Tibial nerve (tissue), 4 donors: Measurements from ENCODE around the gene EYA3. TPM values are rescaled to one million over a fixed set of nuclear protein-coding genes. Genes with fewer than 3 reads are reported as not detected.

Experiments used
- DNase-seq, 2 donors: peaks; one replicate each; pipeline ENCODE4 v3.0.0-alpha.2; 2019; ENCODE audit warnings: low spot score in 2 of 2
- H3K27ac ChIP-seq, 4 donors: fragments of 200-600 bp; sonication (generic) in 3 of 4; one replicate each; pipeline ENCODE4 v1.5.1; 2017 to 2019; ENCODE audit warnings: mild to moderate bottlenecking in 1 of 4
- H3K27me3 ChIP-seq, 2 donors: fragments of 200-600 bp; sonication (generic) in 1 of 2; one replicate each; pipeline versions ENCODE4 v1.5.1 to v1.6.0; 2017 to 2019
- H3K36me3 ChIP-seq, 3 donors: fragments of 200-600 bp; sonication (generic); one replicate each; pipeline ENCODE4 v1.5.1; 2018 to 2019
- H3K4me1 ChIP-seq, 4 donors: fragments of 200-600 bp; sonication (generic) in 3 of 4; one replicate each; pipeline ENCODE4 v1.5.1; 2017 to 2019
- H3K4me3 ChIP-seq, 4 donors: fragments of 200-600 bp; sonication (generic) in 3 of 4; one replicate each; pipeline ENCODE4 v1.5.1; 2017 to 2019; ENCODE audit warnings: mild to moderate bottlenecking in 1 of 4, moderate library complexity in 1 of 4
- H3K9me3 ChIP-seq, 4 donors: fragments of 200-600 bp; sonication (generic) in 3 of 4; one replicate each; pipeline ENCODE4 v1.5.1; 2017 to 2019
- CTCF ChIP-seq, 5 experiments: fragments of 200-600 bp in 3 of 5; fragments of 450-650 bp in 2 of 5; sonication (generic) in 3 of 5; IDR thresholded peaks; one replicate each; pipeline ENCODE4 v1.5.1; 2016 to 2019; ENCODE audit warnings: antibody characterized with exemption in 5 of 5, mild to moderate bottlenecking in 3 of 5, moderate library complexity in 2 of 5
- EP300 ChIP-seq, 2 donors: sonication (generic); formaldehyde crosslinking; IDR thresholded peaks; one replicate each; pipeline ENCODE4 v1.6.1; 2017; ENCODE audit warnings: antibody characterized with exemption in 2 of 2, mild to moderate bottlenecking in 1 of 2
- POLR2A ChIP-seq, 2 donors: fragments of 450-650 bp; IDR thresholded peaks; one replicate each; pipeline ENCODE4 v1.6.1; 2017; ENCODE audit warnings: antibody characterized with exemption in 2 of 2, mild to moderate bottlenecking in 2 of 2, moderate library complexity in 2 of 2
- WGBS, 2 donors: methylation state at CpG; one replicate each; pipeline ENCODE4 v1.1.5; 2018; 5-methylcytosine and 5-hydroxymethylcytosine counted together
- total RNA-seq, 4 donors: library from RNA; depleted of rRNA; stranded (reverse); fragments of >200 nt; gene quantifications; one replicate each; pipeline ENCODE4 v1.1.0, GENCODE V29; 2016

Gene EYA3
- total RNA-seq, 4 donors from 2014 or later, result 9.2 to 17.6 (median 14.6) TPM

DNA sequence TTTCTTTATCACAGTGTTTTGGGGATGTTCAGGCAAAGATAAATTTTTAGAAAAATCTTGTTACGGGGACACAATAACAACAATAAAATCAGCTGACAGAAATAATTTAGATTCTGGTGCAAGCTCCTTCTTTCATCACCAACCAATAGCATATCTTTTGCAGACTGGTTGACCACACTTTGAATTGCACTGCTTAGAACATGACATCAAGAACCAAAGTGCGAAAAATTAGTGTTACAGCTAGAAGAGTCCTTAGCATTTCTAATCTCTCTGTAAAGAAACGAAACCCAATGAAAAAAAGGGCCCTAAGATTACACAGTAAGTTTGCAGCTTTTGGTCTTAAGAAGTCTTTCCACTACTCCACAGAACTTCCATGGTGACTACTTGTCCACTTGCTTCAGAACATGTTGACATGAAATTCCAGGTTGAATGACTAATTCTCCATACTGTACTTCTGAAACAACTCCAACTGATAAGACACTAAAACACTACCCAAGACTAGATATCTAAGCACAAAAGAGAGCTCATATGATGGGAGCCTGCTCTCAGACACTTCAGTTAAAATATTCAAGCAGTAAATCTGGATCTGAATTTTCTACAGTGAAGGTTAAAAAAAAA, 97.4 kb downstream of the EYA3 start:
- no peak for TF ChIP-seq POLR2A (IDR thresholded peaks at IDR 0.05)
- TF ChIP-seq CTCF (IDR thresholded peaks at IDR 0.05), result no peak
- TF ChIP-seq EP300 (IDR thresholded peaks at IDR 0.05), result no peak
- peaks cover 2 to 94% (median 13%) of the 10 kb centered on the region in 3 donors for H3K36me3 ChIP-seq
- no peak for DNase-seq
- H3K27me3 ChIP-seq, result no peaks in the 10 kb centered on the region
- H3K9me3 ChIP-seq, result no peaks in the 10 kb centered on the region
- no peak overlapping the region for H3K4me3 ChIP-seq
- WGBS, 2 donors, result 98 to 99% methylated on average over 3 of the region's 3 CpGs
- H3K27ac ChIP-seq, result no peak overlapping the region
- no peaks in the 10 kb centered on the region for H3K4me1 ChIP-seq

DNA sequence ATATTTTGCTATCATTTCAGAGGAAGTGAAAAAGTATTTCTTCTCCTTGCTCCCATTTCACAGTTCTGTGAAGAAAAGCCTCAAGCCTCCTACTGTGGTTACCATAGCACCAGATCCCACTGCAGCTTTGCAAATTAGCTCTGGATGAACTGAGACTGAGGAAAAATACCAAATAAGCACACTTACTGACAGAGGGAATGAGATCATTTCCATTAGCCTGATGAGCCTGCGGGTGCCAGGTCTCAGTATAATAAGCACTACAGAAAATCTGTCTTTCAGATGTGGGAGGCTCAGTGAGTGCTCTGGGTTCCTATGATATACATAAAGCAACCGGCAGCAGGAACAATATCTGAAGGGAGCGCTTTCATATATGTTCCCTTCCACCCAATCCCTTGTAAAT, 107.3 kb downstream of the EYA3 start:
- no peaks in the 10 kb centered on the region for H3K9me3 ChIP-seq
- H3K36me3 ChIP-seq, result peaks cover 0 to 39% (median 3%) of the 10 kb centered on the region in 3 donors
- no peak for TF ChIP-seq POLR2A (IDR thresholded peaks at IDR 0.05)
- no peak for TF ChIP-seq EP300 (IDR thresholded peaks at IDR 0.05)
- TF ChIP-seq CTCF (IDR thresholded peaks at IDR 0.05), result no peak
- H3K27me3 ChIP-seq, result no peaks in the 10 kb centered on the region
- peaks cover 0 to 5% (median 2%) of the 10 kb centered on the region in 4 donors for H3K4me1 ChIP-seq
- no peak overlapping the region for H3K4me3 ChIP-seq
- WGBS, 2 donors, result 76 to 79% methylated on average over 3 of the region's 3 CpGs
- no peak overlapping the region for H3K27ac ChIP-seq
- DNase-seq, result no peak

- DNase-seq, result no peak
- H3K27me3 ChIP-seq, result no peaks in the 10 kb centered on the region
- H3K27ac ChIP-seq, result no peak overlapping the region
- H3K4me3 ChIP-seq, result no peak overlapping the region
- H3K9me3 ChIP-seq, result no peaks in the 10 kb centered on the region
- TF ChIP-seq CTCF (IDR thresholded peaks at IDR 0.05) (no peak), EP300 (IDR thresholded peaks at IDR 0.05) (no peak), POLR2A (IDR thresholded peaks at IDR 0.05) (no peak)
- H3K36me3 ChIP-seq, result peaks cover 0 to 39% (median 3%) of the 10 kb centered on the region in 3 donors
- peaks cover 0 to 5% (median 2%) of the 10 kb centered on the region in 4 donors for H3K4me1 ChIP-seq
- 78 to 85% methylated on average over 1 of the region's 1 CpG for WGBS, 2 donors
These were observed 108.1 kb downstream of the EYA3 start for GRCh38 chr1:27980216-27980845.

DNA sequence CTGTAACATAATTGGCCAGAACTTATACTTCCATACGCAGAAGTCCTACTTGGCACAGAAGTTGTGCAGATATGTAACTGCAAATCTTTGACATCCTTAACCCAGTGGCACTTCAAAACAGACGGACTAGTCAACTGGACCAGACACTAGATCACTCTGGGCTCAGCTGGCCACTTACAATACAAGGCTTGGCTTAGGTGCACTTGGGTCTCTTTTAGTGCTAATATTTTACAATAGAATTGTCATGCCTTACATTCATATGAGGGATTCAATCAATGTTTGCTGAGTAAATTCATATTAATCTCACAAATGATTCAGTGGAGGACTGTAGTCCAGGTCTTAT, 108.6 kb downstream of the EYA3 start:
- WGBS, 2 donors, result 28 to 31% methylated on average over 2 of the region's 2 CpGs
- Histone ChIP-seq H3K27ac (no peak overlapping the region), H3K27me3 (no peaks in the 10 kb centered on the region), H3K4me3 (no peak overlapping the region), H3K4me1 (peaks cover 0 to 5% (median 2%) of the 10 kb centered on the region in 4 donors), H3K9me3 (no peaks in the 10 kb centered on the region), H3K36me3 (peaks cover 0 to 38% (median 3%) of the 10 kb centered on the region in 3 donors)
- DNase-seq, result no peak
- TF ChIP-seq CTCF (IDR thresholded peaks at IDR 0.05) (peak in 1 of 5 experiments; percentile 8), POLR2A (IDR thresholded peaks at IDR 0.05) (no peak)

DNA sequence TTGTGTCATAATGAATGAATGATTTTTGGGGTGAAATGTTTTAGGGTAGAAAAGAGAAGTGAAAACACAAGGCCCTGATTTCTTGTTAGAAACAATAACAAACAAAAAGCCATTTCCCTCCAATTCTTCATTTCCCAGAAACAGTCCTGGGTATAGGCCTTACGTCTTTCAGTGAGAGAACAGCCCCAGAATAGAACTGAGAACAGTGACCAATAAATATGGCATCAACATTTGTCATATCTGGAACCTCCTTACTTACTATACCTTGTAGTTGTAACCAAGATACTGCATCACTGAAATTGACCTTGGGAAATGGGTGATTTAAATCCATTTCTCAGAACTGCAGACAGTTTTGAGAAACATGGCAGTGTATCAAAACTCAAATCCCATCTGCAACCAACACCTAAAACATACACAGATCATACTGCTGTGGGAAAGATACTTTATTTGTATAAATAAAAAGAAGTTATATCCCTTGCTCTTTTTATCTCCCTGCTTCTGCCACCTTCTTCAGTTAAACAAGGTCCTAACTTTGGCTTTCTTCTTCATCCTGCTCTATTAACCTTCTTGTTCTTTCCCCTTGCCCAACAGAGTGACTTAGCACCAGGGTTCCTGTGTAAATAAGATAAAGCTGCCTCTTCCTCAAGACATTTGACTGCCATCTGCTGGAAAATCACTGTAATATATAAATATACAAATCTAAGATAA, 109.1 kb downstream of the EYA3 start:
- Histone ChIP-seq H3K4me3 (no peak overlapping the region), H3K27ac (peak overlapping the region in 1 of 4 donors; percentile 53), H3K36me3 (peaks cover 0 to 43% (median 3%) of the 10 kb centered on the region in 3 donors), H3K27me3 (no peaks in the 10 kb centered on the region), H3K4me1 (peaks cover 0 to 5% (median 2%) of the 10 kb centered on the region in 4 donors), H3K9me3 (no peaks in the 10 kb centered on the region)
- WGBS, 2 donors, result 69 to 76% methylated on average over 1 of the region's 1 CpG
- peak in 1 of 2 donors; percentile 27 for DNase-seq
- TF ChIP-seq CTCF (IDR thresholded peaks at IDR 0.05) (peak; percentile 31 to 66 (median 42)), EP300 (IDR thresholded peaks at IDR 0.05) (no peak), POLR2A (IDR thresholded peaks at IDR 0.05) (no peak)
